IMR-90 (cell line): ENCODE data around the gene KCNT2.

Experiments
- CEBPB ChIP-seq: IDR thresholded peaks from 2 replicates; pipeline ENCODE4 v1.6.1; 2012; ENCODE audit warnings: low read depth, low read length, improper control_type of control experiment
- MXI1 ChIP-seq: IDR thresholded peaks from 2 replicates; pipeline ENCODE4 v1.6.1; 2012; ENCODE audit warnings: low read depth, mild to moderate bottlenecking, low read length, moderate library complexity, borderline replicate concordance
- POLR2A ChIP-seq: IDR thresholded peaks from 2 replicates; pipeline ENCODE4 v1.6.1; 2012; ENCODE audit warnings: mild to moderate bottlenecking, low read depth, low read length
- RCOR1 ChIP-seq: IDR thresholded peaks from 2 replicates; pipeline ENCODE4 v1.6.1; 2012; ENCODE audit warnings: mild to moderate bottlenecking, low read length, improper control_type of control experiment; ENCODE audit not compliant: insufficient replicate concordance
- RFX5 ChIP-seq: IDR thresholded peaks from 2 replicates; pipeline ENCODE4 v1.8.0; 2012; ENCODE audit warnings: low read depth, mild to moderate bottlenecking, low read length, moderate library complexity
- TF ChIP-seq, protein P1 (sequence below): conservative IDR thresholded peaks from 2 replicates; pipeline ENCODE4 v1.5.1; 2012; ENCODE audit warnings: mild to moderate bottlenecking, low read depth, low read length, improper control_type of control experiment
- TF ChIP-seq, protein P2 (sequence below): fragments of 150-350 bp; IDR thresholded peaks from 2 replicates; pipeline ENCODE4 v1.6.1; 2017; ENCODE audit warnings: mild to moderate bottlenecking, antibody characterized with exemption, low read length, low read depth

DNA sequence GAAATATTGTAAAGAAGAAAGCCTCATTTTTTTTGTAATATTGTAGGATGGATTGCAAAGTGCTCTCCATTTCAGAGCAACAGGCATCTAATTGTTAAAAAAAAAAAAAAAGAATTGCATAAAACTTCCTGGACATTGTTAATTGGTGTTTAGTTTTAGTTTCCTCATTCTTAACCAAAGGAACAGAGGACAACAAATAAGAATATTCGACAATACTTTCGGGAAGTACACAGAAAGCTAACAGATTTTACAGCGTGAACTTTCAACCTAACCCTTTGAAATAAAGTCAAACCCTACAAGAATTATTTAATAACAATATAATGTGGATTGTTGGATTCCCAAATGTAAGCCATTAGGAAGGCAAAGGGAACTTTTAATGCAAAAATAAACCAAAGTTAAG is 284.4 kb downstream of the KCNT2 start:
- TF ChIP-seq, protein P1, sequence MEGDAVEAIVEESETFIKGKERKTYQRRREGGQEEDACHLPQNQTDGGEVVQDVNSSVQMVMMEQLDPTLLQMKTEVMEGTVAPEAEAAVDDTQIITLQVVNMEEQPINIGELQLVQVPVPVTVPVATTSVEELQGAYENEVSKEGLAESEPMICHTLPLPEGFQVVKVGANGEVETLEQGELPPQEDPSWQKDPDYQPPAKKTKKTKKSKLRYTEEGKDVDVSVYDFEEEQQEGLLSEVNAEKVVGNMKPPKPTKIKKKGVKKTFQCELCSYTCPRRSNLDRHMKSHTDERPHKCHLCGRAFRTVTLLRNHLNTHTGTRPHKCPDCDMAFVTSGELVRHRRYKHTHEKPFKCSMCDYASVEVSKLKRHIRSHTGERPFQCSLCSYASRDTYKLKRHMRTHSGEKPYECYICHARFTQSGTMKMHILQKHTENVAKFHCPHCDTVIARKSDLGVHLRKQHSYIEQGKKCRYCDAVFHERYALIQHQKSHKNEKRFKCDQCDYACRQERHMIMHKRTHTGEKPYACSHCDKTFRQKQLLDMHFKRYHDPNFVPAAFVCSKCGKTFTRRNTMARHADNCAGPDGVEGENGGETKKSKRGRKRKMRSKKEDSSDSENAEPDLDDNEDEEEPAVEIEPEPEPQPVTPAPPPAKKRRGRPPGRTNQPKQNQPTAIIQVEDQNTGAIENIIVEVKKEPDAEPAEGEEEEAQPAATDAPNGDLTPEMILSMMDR: no peak
- TF ChIP-seq POLR2A (no peak), CEBPB (no peak), MXI1 (no peak), RFX5 (no peak), RCOR1 (no peak)
- TF ChIP-seq, protein P2, sequence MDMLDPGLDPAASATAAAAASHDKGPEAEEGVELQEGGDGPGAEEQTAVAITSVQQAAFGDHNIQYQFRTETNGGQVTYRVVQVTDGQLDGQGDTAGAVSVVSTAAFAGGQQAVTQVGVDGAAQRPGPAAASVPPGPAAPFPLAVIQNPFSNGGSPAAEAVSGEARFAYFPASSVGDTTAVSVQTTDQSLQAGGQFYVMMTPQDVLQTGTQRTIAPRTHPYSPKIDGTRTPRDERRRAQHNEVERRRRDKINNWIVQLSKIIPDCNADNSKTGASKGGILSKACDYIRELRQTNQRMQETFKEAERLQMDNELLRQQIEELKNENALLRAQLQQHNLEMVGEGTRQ: no peak
